Daoy (cell line): Measurements from ENCODE around the gene TXNDC11. TPM values are rescaled to one million over a fixed set of nuclear protein-coding genes. Genes with fewer than 3 reads are reported as not detected.

Experiments
- DNase-seq: peaks from one replicate; pipeline ENCODE4 v3.0.0-alpha.2; 2015; ENCODE audit warnings: low read depth
- total RNA-seq: library from RNA; depleted of rRNA; stranded (reverse); fragments of >200 nt; shearing (Covaris generic); gene quantifications from 2 replicates; pipeline ENCODE4 v1.2.3, GENCODE V29; 2014

Gene TXNDC11
- total RNA-seq, 1 experiment from 2014 or later: 15.8 TPM

DNA sequence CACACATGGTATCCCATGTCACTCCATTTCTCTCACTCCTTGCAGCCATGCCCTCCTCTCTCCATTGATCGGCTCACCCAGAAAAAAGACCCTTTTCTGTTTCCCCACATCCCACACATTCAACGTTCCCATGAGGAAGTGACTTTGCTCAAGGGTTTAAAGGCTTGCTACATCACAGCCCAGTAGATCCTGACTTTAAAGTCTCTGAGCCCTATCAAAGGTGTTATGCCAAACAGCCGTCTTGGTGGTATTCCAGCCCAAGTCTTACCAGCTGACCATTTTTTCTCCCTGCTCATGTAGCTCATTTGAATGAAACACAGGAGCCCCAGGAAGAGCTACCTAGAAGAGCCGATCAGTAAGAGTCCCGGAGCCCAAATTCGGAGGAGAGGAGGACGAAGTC is 7.4 kb upstream of the TXNDC11 start:
- no peak for DNase-seq

GRCh38 chr16:11748404-11749254 is 6.0 kb upstream of the TXNDC11 start:
- DNase-seq: no peak

- DNase-seq: no peak
These were observed 5.3 kb upstream of the TXNDC11 start for GRCh38 chr16:11747949-11748403.

GRCh38 chr16:11744075-11744470 is 1.4 kb upstream of the TXNDC11 start:
- DNase-seq: no peak

DNA sequence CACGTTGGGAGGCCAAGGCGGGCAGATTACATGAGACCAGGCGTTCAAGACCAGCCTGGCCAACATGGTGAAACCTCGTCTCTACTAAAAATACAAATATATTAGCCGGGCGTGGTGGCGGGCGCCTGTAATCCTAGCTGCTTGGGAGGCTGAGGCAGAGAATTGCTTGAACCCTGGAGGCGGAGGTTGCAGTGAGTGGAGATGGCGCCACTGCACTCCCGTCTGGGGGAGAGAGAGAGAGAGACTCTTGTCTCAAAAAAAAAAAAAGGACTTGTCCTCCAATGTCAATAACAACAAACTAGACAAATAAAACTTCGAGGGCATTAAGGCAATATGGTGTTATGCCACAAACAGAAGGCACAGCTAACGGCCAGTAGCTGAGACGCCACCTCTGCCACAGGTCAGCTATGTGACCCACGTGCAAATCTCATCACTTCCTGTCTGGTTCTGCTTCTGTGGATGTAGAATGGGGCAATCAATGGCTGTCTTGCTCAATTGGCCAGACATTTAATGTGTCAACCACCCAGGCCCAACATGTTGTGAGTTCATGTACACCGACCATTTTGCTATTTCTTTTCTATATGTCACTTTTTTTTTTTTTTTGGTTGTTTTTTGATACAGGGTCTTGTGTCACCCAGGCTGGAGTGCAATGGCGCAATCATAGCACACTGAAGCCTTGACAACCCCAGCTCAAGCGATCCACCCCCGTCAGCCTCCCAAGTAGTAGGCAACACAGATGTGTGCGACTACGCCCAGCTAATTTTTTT is 834 bp upstream of the TXNDC11 start:
- DNase-seq: peak; percentile 23

DNA sequence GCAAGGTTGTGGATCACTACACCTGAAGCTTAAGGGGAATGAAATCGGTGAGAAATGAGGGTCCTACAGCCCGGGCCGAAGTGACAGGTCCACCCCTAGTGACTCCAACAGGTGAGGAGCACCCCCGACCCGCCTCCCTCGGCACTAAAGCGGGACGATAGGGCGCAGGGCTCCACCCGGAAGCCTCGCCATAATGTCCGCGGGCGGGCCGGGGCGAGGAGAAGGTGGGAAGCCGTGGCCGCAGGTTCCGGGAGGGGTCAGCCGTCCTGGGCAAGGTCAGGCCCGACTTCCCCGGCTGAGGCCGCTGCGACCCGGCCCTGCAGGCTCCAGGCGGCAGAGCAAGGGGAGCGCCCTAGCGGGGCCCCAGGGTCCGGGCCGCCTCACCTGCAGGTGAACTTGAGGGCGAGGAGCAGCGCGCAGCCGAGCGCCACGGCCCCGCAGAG is 543 bp downstream of the TXNDC11 start:
- DNase-seq: peak; percentile 16

DNA sequence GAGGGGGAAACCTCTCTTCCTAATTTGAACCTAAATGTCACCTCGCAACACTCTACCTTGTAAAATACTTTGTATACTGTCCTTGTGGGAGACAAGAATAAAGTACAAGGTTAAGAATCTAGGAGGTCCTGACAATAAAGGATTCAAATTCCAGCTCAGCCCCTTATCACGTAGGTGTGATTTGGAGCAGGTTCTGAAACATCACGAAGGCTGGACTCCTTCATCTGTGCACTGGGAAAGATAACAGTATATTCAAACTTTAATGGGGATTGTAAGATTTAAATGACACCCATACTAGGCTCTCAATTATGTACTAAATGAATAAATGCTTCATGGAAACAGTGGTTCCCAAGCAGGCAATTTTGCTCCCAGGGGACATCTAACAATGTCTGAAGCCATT is 2.1 kb downstream of the TXNDC11 start:
- DNase-seq: no peak

GRCh38 chr16:11738742-11739544 is 3.7 kb downstream of the TXNDC11 start:
- no peak for DNase-seq

GRCh38 chr16:11737713-11738112 is 4.9 kb downstream of the TXNDC11 start:
- DNase-seq: no peak

DNA sequence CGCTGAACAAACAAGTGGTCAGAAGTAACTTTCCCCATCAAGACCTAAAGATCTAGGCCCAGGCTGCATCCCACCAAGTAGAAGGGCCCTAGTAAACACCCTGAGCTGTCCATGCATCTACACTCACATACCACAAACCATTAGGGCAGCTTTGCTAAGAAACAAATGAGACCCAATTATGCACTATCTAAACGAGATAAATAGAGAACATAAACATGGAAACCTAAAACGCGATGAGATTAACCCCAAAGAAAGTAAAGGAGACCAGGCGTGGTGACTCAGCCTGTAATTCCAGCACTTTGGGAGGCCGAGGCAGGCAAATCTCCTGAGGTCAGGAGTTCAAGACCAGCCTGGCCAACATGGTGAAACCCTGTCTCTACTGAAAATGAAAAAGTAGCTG is 5.8 kb downstream of the TXNDC11 start:
- DNase-seq: no peak

GRCh38 chr16:11735787-11736186 is 6.9 kb downstream of the TXNDC11 start:
- no peak for DNase-seq

DNA sequence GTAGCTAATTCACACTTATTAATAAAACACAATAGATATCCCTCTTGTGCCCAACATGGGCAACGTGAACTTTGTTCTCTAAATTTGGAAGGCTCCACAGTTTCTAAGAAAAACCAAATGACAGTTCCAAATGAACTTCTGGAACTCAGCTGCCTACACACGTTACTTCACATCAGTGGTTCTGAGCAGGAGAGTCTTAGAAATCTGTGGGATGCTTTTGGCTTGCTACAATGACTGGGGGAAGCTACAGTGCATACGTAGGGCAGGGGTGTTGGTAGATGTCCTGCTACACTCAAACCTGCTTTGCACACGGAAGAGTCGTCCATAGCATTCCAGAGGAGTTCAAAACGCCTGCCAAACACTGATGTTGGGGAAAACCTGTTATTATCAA is 8.0 kb downstream of the TXNDC11 start:
- no peak for DNase-seq

GRCh38 chr16:11734025-11734652 is 8.5 kb downstream of the TXNDC11 start:
- DNase-seq: no peak

DNA sequence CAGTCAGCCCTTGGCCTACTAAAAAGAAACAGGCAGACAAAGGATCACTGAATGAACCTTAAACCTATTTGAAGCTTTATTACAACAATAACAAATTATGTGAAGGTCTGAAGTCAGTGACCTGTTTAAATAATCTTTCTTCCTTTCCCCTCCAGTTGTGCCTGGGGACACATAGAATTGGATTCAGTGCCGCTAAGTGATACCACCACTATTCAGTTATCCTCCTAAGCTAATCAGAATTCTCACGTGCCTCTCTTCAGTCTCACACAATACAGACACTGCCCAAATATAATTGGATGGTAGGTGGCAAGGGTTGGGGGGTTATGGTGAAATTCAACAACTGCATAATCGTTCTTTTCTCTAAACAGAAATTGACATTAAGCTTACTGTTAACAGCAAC is 11.4 kb downstream of the TXNDC11 start:
- no peak for DNase-seq

GRCh38 chr16:11729787-11730186 is 12.9 kb downstream of the TXNDC11 start:
- no peak for DNase-seq

- DNase-seq: no peak
These were observed 14.7 kb downstream of the TXNDC11 start for GRCh38 chr16:11727796-11728543.

- no peak for DNase-seq
These were observed 16.6 kb downstream of the TXNDC11 start for GRCh38 chr16:11726008-11726407.

DNA sequence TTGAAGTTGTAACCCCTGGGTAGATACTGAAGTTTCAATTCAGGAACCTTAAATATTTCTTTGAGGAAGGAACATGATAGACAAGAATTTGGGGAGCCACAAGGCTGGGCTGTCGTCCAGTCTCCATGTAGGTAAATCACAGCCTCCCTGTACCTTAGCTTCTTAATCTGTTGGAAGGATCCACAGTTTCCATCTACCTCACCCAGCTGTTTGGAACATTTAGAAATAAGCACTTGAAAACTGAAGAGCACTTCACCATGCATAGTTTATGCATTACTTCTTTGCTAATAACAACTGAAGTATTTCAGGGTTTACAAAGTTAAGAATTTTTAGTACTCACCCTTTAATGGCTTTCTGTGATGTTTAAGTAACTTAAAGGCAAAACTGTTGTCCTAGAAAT is 17.2 kb downstream of the TXNDC11 start:
- DNase-seq: no peak

- DNase-seq: no peak
These were observed 20.2 kb downstream of the TXNDC11 start for GRCh38 chr16:11722468-11722808.

DNA sequence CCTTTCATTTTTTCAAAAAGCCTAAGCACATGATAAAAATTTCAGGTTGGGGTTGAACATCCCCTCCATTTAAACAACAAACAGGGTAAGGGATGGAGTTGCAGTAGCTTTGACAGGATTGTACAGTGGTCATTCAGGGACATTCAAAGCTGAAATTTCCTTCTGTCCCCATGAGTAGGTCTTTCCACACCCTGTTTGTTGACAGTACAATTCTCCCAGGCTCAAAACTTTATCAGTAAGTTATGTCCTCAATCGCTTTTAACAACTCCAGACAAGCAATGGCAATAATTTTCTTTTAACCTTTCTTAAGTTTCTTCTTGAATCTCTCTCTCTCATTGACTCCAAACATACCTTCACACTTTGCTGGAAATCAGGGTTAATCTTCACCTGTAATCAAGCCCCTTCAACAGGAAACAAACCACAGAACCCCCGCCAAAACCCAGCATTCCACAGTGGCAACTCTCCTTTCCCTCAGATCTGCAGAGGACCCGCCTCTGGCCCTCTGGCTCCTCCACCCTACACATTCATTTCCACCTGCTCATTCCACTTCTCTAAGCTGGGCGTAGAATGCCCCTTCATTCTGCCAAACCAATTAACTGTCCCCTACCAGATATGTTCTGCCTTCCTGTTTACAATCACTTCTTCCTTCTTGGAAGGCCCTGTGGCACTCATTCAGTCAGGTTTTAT is 20.7 kb downstream of the TXNDC11 start:
- DNase-seq: no peak
